GM06990 (cell line): Measurements from ENCODE around the gene PLEKHG4.

Experiments used
- DNase-seq: peaks from one replicate; pipeline ENCODE4 v3.0.0-alpha.2; 2011; ENCODE audit not compliant: insufficient read length; ENCODE audit errors: extremely low read depth
- H3K27me3 ChIP-seq: replicated peaks from 2 replicates; pipeline ENCODE4 v1.6.0; 2011; ENCODE audit warnings: low read length; ENCODE audit not compliant: control insufficient read depth, insufficient read depth
- H3K36me3 ChIP-seq: 2 replicates; pipeline ENCODE4 v1.5.1; 2011; ENCODE audit warnings: low read length; ENCODE audit not compliant: control insufficient read depth, insufficient read depth
- H3K4me3 ChIP-seq: replicated peaks from 2 replicates; pipeline ENCODE4 v1.5.1; 2011; ENCODE audit warnings: low read depth, mild to moderate bottlenecking, control low read depth, low read length
- TF ChIP-seq, protein P1 (sequence below): IDR thresholded peaks from 2 replicates; pipeline ENCODE4 v1.5.1; 2011; ENCODE audit warnings: low read length, control low read depth, mild to moderate bottlenecking, inconsistent platforms; ENCODE audit not compliant: insufficient read depth, poor library complexity, severe bottlenecking

Gene PLEKHG4

DNA sequence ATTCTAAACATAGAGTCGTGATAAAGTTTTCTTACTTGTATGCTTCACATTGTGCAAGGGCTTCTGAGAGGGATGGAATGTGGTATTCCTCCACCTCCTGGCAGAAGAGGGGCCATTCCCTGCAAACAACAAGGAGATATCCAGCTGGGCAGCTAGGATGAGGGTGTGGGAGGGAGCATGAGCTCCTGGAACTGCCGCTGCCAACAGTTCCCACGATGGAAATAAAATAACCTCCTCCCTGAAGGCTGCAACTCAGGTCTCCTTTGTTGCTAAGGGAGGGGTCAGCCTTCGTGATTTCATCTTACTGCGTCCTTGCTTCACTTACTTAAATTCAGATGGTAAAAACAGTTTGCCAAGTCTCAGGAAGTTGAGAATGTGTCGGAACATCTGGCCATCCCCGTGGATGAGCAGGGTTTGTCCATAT, 15.6 kb downstream of the PLEKHG4 start:
- Histone ChIP-seq H3K27me3 (peaks cover 2% of the 10 kb centered on the region), H3K4me3 (no peak overlapping the region), H3K36me3 (no peaks in the 10 kb centered on the region)
- DNase-seq, result no peak
- TF ChIP-seq, protein P1, sequence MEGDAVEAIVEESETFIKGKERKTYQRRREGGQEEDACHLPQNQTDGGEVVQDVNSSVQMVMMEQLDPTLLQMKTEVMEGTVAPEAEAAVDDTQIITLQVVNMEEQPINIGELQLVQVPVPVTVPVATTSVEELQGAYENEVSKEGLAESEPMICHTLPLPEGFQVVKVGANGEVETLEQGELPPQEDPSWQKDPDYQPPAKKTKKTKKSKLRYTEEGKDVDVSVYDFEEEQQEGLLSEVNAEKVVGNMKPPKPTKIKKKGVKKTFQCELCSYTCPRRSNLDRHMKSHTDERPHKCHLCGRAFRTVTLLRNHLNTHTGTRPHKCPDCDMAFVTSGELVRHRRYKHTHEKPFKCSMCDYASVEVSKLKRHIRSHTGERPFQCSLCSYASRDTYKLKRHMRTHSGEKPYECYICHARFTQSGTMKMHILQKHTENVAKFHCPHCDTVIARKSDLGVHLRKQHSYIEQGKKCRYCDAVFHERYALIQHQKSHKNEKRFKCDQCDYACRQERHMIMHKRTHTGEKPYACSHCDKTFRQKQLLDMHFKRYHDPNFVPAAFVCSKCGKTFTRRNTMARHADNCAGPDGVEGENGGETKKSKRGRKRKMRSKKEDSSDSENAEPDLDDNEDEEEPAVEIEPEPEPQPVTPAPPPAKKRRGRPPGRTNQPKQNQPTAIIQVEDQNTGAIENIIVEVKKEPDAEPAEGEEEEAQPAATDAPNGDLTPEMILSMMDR, result no peak

DNA sequence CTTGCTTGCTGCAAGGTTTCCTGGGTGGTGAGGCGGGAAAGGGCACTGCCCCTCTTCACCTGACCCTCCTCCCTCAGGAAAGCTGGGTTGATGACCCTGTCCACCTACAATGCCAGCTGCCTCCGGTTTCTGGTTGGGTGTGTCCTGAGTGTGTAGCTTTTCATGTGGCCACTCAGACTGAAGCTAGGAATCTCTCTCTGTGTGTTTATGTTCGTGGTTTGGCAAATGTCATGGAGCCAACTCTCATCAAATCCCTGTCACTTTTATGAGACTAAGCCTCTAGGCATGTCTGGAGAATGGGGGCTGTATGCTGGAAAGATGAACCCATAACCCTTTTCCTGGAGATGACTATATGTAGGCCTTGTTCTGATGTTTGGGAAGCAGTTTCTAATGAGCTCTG, 17.1 kb downstream of the PLEKHG4 start:
- no peak for DNase-seq
- Histone ChIP-seq H3K4me3 (no peak overlapping the region), H3K36me3 (no peaks in the 10 kb centered on the region), H3K27me3 (peaks cover 2% of the 10 kb centered on the region)
- TF ChIP-seq, protein P1, result no peak

DNA sequence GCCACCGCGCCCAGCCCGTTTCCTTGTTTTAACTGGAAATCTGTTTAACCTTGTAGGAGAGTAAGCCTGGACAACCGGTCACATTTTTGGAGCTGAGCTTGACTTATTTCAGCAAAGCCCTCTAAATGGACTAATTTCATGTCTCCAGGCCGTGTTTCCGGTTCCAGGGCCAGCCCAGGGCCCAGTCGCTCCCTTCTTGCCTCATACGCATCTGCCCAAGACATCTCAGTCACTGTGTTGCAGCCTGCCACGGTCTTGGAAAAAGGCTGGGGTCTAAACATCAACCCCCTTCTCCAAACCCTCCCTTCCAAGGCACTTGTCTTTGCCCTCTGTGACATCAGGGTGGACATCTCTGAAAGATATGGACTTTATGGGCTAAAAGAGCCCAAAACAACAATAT, 18.9 kb downstream of the PLEKHG4 start:
- TF ChIP-seq, protein P1, result no peak
- Histone ChIP-seq H3K36me3 (no peaks in the 10 kb centered on the region), H3K27me3 (peaks cover 2% of the 10 kb centered on the region), H3K4me3 (no peak overlapping the region)
- no peak for DNase-seq

GRCh38 chr16:67299269-67299668, 19.9 kb downstream of the PLEKHG4 start:
- TF ChIP-seq, protein P1, result no peak
- Histone ChIP-seq H3K4me3 (no peak overlapping the region), H3K36me3 (no peaks in the 10 kb centered on the region), H3K27me3 (peaks cover 2% of the 10 kb centered on the region)
- DNase-seq, result no peak

DNA sequence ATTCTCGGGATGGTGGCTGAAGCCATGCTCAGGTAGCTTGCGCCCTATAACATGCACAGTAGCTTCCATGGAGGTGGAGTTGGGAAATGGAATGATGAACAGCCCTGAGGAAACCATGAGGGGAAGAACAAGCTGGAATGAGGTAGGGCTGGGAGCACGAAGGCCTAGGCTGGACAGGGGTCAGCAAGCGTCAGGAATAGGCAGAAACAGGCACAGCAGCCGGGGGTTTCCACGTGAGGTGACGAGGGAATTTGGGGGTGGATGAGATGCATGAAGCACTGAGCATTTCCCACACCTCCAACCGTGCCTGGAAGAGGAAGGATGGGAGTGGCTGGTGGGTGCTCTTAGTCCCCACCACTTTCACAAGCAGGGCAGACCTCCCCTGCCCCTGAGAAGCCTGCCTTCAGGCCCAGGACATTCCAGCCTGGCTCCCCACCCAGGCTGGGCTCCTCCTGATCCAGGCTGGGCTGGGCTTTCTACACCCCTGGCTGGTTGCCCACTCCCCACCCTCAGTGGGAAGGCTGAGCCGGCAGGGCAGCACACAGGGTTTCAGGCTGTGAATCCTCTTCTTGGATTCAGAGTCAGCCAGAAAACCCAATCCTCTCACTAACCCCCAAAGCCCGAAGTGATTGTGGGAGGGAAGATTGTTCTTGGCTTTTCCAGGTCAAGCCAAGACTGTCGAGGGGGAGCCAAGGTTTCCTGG, 21.9 kb downstream of the PLEKHG4 start:
- TF ChIP-seq, protein P1, result no peak
- H3K4me3 ChIP-seq, result no peak overlapping the region
- no peaks in the 10 kb centered on the region for H3K36me3 ChIP-seq
- H3K27me3 ChIP-seq, result peaks cover 1% of the 10 kb centered on the region; the same call in 1 of the 2 replicates
- DNase-seq, result no peak
